Tibial artery (tissue), 4 donors: ENCODE measurements around the gene ZBTB6.
"Not testable (repeated sequence)": the region's sequence is repeated elsewhere in the genome, so short reads cannot be mapped to it uniquely, and the experiment has no call there.

ENCODE experiments used
- DNase-seq, 2 donors: peaks; one replicate each; pipeline ENCODE4 v3.0.0-alpha.2; 2019
- H3K27ac ChIP-seq, 2 donors: fragments of 200-600 bp; sonication (generic) in 1 of 2; 1 replicate in 1 of 2; 2 replicates in 1 of 2; pipeline ENCODE4 v1.5.1; 2018 to 2019; ENCODE audit warnings: mild to moderate bottlenecking in 1 of 2
- H3K27me3 ChIP-seq, 2 donors: fragments of 200-600 bp; sonication (generic) in 1 of 2; one replicate each; pipeline versions ENCODE4 v1.5.1 to v1.6.0; 2016 to 2019
- H3K36me3 ChIP-seq, 3 donors: fragments of 200-600 bp; sonication (generic) in 2 of 3; one replicate each; pipeline ENCODE4 v1.5.1; 2016 to 2019; ENCODE audit warnings: mild to moderate bottlenecking in 2 of 3
- H3K4me1 ChIP-seq, 4 donors: fragments of 200-600 bp; sonication (generic) in 2 of 4; 1 replicate in 3 of 4; 2 replicates in 1 of 4; pipeline ENCODE4 v1.5.1; 2016 to 2019
- H3K4me3 ChIP-seq, 2 donors: fragments of 200-600 bp; sonication (generic) in 1 of 2; 1 replicate in 1 of 2; 2 replicates in 1 of 2; pipeline ENCODE4 v1.5.1; 2018 to 2019; ENCODE audit warnings: mild to moderate bottlenecking in 2 of 2
- H3K9me3 ChIP-seq, 3 donors: fragments of 200-600 bp; sonication (generic) in 1 of 3; one replicate each; pipeline ENCODE4 v1.5.1; 2016 to 2019
- intact Hi-C: fragments of 100-400 bp; cut with DNase I; formaldehyde crosslinking; loops from one replicate; pipeline ENCODE4 v1.15.0; 2023; ENCODE audit warnings: low total_unique reads
- TF ChIP-seq, protein P1 (sequence below), 2 experiments: fragments of 200-600 bp in 1 of 2; fragments of 450-650 bp in 1 of 2; IDR thresholded peaks; one replicate each; pipeline ENCODE4 v1.5.1; 2017 to 2019; ENCODE audit warnings: antibody characterized with exemption in 2 of 2, mild to moderate bottlenecking in 1 of 2, moderate library complexity in 1 of 2

The ZBTB6 gene

DNA sequence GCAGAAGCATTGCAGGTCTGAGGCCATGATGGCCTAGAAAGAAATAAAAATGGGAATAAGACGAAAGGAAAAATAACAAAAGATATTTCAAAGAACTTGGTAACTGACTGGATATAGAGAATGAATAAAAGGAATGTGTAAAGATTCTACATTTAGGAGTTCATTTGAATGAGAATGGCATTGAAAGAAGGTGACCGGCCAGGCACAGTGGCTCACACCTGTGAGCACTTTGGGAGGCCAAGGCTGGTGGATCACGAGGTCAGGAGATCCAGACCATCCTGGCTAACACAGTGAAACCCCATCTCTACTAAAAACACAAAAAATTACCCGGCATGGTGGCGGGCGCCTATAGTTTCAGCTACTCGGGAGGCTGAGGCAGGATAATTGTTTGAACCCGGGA, 9.6 kb upstream of the ZBTB6 start:
- Histone ChIP-seq H3K27ac (no peak overlapping the region), H3K9me3 (no peaks in the 10 kb centered on the region), H3K4me3 (no peak overlapping the region), H3K27me3 (no peaks in the 10 kb centered on the region), H3K36me3 (peaks cover 0 to 29% (median 18%) of the 10 kb centered on the region in 3 donors), H3K4me1 (no peaks in the 10 kb centered on the region)
- intact Hi-C loops, result no loop called here
- no peak for DNase-seq
- TF ChIP-seq, protein P1, sequence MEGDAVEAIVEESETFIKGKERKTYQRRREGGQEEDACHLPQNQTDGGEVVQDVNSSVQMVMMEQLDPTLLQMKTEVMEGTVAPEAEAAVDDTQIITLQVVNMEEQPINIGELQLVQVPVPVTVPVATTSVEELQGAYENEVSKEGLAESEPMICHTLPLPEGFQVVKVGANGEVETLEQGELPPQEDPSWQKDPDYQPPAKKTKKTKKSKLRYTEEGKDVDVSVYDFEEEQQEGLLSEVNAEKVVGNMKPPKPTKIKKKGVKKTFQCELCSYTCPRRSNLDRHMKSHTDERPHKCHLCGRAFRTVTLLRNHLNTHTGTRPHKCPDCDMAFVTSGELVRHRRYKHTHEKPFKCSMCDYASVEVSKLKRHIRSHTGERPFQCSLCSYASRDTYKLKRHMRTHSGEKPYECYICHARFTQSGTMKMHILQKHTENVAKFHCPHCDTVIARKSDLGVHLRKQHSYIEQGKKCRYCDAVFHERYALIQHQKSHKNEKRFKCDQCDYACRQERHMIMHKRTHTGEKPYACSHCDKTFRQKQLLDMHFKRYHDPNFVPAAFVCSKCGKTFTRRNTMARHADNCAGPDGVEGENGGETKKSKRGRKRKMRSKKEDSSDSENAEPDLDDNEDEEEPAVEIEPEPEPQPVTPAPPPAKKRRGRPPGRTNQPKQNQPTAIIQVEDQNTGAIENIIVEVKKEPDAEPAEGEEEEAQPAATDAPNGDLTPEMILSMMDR (IDR thresholded peaks at IDR 0.05), result no peak

DNA sequence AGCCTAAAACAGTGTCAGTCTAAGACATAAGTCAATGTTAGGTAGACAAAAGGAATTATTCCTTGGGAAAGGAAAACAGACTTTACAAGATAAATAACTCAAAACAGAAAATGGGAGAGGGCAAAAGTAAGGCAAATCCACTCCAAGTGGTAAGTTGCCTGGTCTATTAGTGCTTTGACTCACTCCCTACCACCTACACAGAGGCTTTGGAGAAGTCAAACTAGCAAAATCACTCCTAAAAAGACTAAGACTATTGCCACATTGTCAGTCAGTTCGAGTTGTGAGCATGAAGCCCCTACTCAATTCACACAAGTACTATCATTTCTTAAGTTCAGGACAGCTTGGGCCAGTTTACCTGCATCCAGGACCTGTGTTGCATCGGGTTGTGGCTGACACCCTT, 5.2 kb upstream of the ZBTB6 start:
- no peak overlapping the region for H3K27ac ChIP-seq
- no peaks in the 10 kb centered on the region for H3K27me3 ChIP-seq
- intact Hi-C loops, result no loop called here
- peaks cover 0 to 6% (median 5%) of the 10 kb centered on the region in 4 donors for H3K4me1 ChIP-seq
- no peak for DNase-seq
- peaks cover 0 to 29% (median 18%) of the 10 kb centered on the region in 3 donors for H3K36me3 ChIP-seq
- no peak overlapping the region for H3K4me3 ChIP-seq
- H3K9me3 ChIP-seq, result no peaks in the 10 kb centered on the region
- TF ChIP-seq, protein P1 (IDR thresholded peaks at IDR 0.05), result no peak

DNA sequence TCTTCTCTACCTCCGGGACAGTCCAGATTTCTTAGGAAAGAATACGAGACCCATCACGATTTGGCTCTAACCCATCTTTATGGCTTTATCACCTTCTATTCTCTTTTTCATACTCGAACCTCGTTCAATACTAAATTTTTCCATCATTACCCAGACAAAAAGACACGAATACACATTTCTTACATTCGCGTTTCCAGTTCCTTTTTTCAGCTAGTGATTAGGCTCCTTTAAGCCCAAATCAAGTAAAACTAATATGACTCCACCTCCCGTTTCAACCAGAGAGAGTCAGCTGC, 506 bp downstream of the ZBTB6 start:
- TF ChIP-seq, protein P1 (IDR thresholded peaks at IDR 0.05), result no peak
- intact Hi-C loops, result no loop called here
- Histone ChIP-seq H3K27ac (peak overlapping the region; percentile 70 to 73), H3K4me1 (peaks cover 0 to 17% (median 16%) of the 10 kb centered on the region in 4 donors), H3K4me3 (peak overlapping the region; percentile 60 to 76), H3K9me3 (no peaks in the 10 kb centered on the region), H3K36me3 (peaks cover 12 to 22% (median 18%) of the 10 kb centered on the region in 3 donors), H3K27me3 (no peaks in the 10 kb centered on the region)
- no peak for DNase-seq

DNA sequence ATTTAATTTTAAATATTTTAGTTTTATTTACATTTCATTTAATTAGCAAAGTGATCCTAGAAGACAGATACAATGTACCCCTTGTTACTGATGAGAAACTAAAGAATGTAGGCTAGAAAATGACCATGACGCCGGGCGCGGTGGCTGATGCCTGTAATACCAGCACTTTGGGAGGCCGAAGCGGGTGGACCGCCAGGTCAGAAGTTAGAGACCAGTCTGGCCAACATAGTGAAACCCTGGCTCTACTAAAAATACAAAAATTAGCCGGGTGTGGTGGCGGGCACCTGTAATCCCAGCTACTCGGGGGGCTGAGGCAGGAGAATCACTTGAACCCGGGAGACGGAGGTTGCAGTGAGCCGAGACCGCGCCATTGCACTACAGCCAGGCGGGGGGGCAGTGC, 7.0 kb downstream of the ZBTB6 start:
- H3K4me3 ChIP-seq, H3K9me3 ChIP-seq, H3K27me3 ChIP-seq, DNase-seq, intact Hi-C loops: not testable (repeated sequence)
- peak overlapping the region in 1 of 2 donors; percentile 97 for H3K27ac ChIP-seq
- H3K36me3 ChIP-seq, result peaks cover 11 to 16% (median 15%) of the 10 kb centered on the region in 3 donors
- peaks cover 0 to 30% (median 12%) of the 10 kb centered on the region in 4 donors for H3K4me1 ChIP-seq

DNA sequence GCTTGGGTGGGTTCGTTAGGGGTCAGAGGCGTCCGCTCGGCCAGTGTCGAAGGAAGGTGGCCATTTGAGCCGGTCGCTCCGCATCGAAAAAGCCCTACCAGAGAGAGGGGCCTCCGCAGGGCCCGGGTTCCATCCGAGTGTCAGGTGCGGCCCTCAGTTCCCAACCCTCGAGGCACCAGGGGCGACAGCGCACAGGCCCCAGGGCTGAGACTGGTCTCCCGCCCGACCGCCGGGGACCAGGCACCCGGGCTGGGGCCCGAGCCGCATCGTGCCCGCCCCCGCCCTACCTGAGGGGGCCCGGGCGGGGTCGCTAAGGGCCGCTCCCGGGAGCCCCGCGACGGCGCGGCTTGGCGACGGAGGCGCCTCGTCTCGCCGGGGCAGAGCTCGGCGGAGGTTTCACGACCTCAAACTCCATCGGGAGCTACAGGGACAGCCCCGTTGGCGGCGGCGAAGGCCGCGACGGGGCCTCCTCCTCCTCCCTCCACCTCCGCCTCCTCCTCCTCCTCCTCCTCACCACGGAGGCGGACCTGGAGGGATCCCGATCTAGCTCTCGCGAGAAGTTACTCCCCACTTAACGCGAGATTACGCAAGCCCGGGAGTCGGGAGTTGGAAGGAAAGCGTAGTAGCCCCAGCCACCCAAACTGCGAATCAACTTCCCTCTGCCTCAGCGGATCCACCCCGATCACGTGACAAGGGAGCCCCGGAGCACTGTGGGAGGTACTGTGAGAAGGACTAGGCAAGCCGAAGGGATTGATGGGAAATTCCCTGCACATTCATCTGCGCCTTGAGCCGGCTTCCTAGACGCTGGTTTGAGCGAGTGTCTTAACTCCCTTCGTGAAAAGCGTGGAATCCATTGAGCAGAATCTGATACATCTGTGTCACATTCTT, 8.1 kb downstream of the ZBTB6 start, which contains the start of gene RC3H2:
Gene RC3H2, minus strand, starts transcription at position 537 of the 888 bp plus-strand sequence. CDS start 7,850 bp downstream, outside the sequence.
- intact Hi-C loops, result loop anchor here (5.0 kb wide), 1 partner anchor 87 kb away; no protein-coding TSS in a partner anchor
- peak; percentile 98 to 99 for DNase-seq
- H3K9me3 ChIP-seq, result no peaks in the 10 kb centered on the region
- H3K4me1 ChIP-seq, result peaks cover 0 to 40% (median 13%) of the 10 kb centered on the region in 4 donors
- TF ChIP-seq, protein P1 (IDR thresholded peaks at IDR 0.05), result peak in 1 of 2 experiments; percentile 16
- H3K36me3 ChIP-seq, result peaks cover under 1 to 8% (median 6%) of the 10 kb centered on the region in 3 donors
- H3K4me3 ChIP-seq, result peak within 1 kb of the TSS; percentile 81 to 94
- H3K27me3 ChIP-seq, result no peaks in the 10 kb centered on the region
- H3K27ac ChIP-seq, result peak within 1 kb of the TSS; percentile 96 to 97

DNA sequence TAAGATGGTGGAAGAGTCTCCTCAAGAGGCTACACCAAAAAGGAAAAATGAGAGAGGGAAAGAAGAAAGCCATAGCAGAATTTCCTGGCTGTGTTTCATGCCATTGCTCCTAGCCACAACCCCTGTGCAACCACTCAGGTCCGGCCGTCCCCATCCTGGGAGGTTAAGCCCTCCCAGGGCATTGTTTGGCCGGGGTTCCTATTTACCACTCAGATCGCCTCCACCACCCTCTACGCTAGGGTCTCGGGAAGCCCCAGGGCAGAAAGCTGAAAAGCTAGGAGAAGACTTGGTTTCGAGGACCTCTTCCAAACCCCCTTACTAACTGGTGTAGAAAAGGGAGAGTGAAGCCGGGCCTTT, 8.7 kb downstream of the ZBTB6 start:
- no peaks in the 10 kb centered on the region for H3K27me3 ChIP-seq
- peaks cover 0 to 46% (median 13%) of the 10 kb centered on the region in 4 donors for H3K4me1 ChIP-seq
- intact Hi-C loops, result loop anchor here (5.0 kb wide), 1 partner anchor 88 kb away; no protein-coding TSS in a partner anchor
- peak overlapping the region; percentile 81 to 94 for H3K4me3 ChIP-seq
- TF ChIP-seq, protein P1 (IDR thresholded peaks at IDR 0.05), result no peak
- H3K36me3 ChIP-seq, result peaks cover 0 to 4% (median 0%) of the 10 kb centered on the region in 3 donors
- no peaks in the 10 kb centered on the region for H3K9me3 ChIP-seq
- DNase-seq, result peak; percentile 46 to 69
- H3K27ac ChIP-seq, result peak overlapping the region; percentile 96 to 97
